GM18505 (cell line): Measurements from ENCODE around the gene BLCAP.

Source experiments
- ATAC-seq: cut with Tn5 transposase; IDR thresholded peaks from one replicate; pipeline ENCODE4 v1.9.1; 2021; ENCODE audit not compliant: unreplicated experiment
- POLR2A ChIP-seq: IDR thresholded peaks from 4 replicates; pipeline ENCODE4 v1.6.1; 2011; ENCODE audit warnings: borderline replicate concordance; ENCODE audit not compliant: insufficient read depth, insufficient read length; ENCODE audit errors: extremely low read depth

BLCAP gene

GRCh38 chr20:37529214-37529967 is 1.7 kb upstream of the BLCAP start:
- no peak for TF ChIP-seq POLR2A
- no peak for ATAC-seq

- no peak for TF ChIP-seq POLR2A
- no peak for ATAC-seq
Measured at GRCh38 chr20:37528446-37529213, 954 bp upstream of the BLCAP start.

DNA sequence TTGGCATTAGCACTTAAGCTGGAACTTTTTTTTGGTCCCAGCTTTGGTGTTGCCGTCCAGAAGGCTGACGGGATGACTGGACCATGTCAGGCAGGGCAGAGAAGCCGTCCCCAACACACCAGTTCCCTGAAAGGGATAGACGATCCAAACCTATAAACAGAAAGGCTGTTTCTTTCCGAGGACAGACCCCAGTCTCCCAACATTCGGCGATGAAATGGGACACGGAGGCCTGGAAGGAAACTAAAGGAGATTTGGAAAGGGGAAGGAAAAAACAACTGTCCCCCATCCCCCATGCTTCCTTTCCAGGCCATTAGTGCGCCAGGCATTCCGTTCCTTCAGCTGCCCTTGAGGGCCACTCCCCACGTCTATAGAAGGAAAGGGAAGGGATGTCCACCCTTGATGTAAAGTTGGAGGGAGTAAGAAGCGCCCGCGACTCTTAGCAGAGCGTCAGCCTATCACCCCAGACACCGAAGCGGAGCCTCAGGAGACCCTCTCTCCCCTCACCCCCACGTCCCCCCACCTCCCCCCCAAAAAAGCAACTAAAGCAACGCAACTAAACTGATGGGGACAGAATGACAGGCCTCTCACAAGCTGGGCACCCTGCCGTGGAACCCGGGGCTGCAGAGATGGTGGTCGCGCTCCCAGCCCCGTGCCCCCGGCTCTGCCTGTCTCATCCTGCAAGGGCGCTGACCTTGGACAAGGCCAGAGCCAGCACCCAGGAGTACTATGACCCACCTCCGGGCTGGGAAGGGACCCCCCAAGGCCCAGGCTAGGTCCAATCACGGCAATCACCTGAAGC is 638 bp downstream of the BLCAP start:
- no peak for ATAC-seq
- no peak for TF ChIP-seq POLR2A

DNA sequence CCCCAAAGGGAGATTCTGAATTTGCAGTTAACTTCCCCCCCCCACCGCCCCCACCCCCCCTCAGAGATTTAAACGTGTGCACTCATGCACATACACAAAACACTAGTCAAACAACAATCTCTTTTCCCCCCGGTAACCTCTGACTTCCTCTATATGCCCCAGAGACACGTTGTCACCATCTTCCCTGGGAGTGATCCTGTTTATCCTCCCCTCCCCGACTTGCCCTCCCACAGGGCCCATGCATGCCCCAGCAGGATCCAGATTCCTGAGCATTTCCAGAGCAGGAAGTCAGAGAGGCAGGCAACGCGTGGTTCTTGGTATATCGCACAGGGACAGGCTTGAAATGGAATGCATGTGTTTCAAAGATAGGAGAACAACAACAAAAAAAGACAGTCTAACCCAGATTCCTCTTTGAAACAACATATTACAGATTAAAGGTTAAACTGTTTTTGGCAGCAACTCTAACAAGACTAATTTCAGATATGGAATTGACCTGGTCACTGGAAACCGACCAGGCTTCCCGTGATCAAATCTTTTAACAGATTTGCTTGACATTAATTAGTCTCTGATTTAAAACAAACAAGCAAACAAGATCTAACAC is 1.3 kb downstream of the BLCAP start:
- no peak for TF ChIP-seq POLR2A
- no peak for ATAC-seq

GRCh38 chr20:37525810-37526209 is 1.9 kb downstream of the BLCAP start:
- ATAC-seq: no peak
- no peak for TF ChIP-seq POLR2A

DNA sequence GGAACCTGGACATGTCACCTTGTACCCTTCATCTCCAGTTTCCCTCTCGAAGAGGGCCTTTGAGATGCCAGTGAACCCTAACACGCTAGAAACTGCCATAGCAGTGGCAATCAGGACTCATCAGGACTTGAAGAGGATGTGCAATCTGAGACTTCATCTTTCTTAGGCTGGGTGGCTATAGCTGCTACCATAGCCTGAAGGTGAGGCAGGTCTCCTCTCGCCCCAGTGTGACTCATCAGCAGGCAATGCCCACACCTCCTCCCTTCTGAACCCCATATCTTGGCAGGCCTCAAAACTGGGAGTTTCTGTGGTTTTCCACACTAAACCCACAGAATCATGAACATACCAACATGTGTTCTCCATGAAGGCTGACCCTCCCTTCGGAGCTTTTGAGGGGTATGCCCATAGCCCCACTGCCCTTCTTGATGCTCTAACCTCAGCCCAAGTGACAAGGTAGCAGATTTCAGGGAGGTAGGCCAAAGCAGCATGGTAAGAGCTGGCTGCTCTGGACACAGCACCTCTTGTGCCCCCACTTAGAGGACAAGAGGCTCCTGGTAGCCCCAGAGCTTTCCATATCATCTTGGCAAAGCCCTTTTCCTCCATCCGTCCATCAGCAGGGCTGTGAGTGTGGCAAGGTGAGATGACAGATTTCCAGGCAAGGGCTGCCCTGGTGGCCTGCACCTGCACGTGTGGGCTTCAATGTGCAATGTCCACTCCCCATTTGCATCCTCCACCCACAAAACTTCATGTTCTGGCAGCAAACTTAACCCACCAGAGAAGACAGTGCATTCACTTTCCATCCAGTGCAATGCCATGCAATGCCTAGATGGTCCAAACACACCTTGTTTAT is 2.6 kb downstream of the BLCAP start:
- ATAC-seq: no peak
- TF ChIP-seq POLR2A: no peak

DNA sequence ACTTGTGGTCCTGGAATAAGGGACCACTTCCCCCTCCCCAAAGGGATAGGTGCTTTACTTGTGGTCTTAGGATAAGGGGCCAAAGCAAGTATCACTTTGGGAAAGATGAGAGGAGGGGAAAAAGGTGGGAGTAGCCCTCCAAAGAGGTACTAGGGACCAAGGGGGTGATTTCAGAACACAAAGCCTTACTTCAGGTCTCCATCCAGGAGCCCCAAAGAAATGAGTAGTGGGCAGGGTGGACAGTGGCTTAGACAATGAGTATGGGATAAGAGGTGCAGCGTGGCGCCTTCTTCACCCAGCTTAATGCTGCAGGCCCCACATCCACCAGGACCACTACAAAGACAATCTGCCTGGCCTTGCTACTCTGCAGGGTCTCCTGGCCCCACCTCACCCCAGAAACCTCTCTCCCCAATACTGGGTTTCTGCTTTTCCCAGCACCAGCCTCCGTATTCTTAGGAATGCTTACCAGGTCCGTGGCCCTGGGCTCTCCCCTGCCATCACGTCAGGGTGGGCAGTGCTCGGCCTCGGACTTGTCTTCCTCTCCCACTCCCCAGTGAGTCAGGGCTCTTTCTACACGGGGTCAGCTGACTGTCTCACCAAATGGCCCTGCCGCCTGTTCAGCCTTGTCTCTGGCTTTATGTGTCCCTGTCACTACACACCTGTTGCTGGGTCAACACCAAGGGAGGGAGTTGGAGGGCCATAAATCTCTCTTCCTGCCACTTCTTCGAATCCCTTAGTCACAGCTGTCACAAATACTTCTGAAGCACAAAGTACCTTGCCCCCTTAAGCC is 3.6 kb downstream of the BLCAP start:
- no peak for TF ChIP-seq POLR2A
- no peak for ATAC-seq

- TF ChIP-seq POLR2A: no peak
- ATAC-seq: no peak
Measured at GRCh38 chr20:37523012-37523391, 4.7 kb downstream of the BLCAP start.

DNA sequence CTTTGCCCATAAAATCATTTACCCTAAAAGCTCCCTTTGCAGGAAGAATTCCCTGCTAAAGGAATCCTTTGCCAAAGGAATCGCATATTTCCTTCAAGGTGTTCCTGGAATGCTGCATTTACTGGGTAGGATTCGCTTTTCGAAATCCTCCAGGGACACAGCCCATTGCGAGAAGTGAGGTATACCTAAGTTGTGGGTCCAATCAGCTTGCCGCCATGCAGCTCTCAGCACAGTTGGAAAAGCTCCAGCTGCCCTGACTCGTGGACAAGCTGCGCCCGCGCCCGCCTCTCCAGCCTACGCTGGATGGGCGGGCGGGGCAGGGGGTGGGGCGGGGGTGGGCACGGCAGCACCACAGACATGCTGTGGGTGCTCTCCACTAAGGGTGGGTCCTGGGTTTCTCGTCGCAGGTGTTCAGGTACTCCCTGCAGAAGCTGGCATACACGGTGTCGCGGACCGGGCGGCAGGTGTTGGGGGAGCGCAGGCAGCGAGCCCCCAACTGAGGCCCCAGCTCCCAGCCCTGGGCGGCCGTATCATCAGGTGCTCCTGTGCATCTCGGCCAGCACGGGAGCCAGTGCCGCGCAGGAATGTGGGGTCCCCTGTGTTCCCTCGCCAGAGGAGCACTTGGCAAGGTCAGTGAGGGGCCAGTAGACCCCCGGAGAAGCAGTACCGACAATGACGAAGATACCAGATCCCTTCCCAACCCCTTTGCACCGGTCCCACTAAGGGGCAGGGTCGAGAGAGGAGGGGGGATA is 5.2 kb downstream of the BLCAP start:
- ATAC-seq: no peak

GRCh38 chr20:37521061-37521771 is 6.5 kb downstream of the BLCAP start, which contains the start of gene NNAT:
Gene NNAT, plus strand, starts transcription at chr20:37521250. Its CDS starts 82 bp downstream, at chr20:37521332.
- no peak for ATAC-seq
- no peak for TF ChIP-seq POLR2A

More for the DNA sequence above, 5.2 kb downstream of the BLCAP start:
- TF ChIP-seq POLR2A: no peak
